GM23338 (cell line): ENCODE results near the gene SMARCC1. TPM values are rescaled to one million over a fixed set of nuclear protein-coding genes. Genes with fewer than 3 reads are reported as not detected.

Experiments used
- ATAC-seq: fragments of 200-7000 bp; cut with Tn5 transposase; 3 replicates; pipeline ENCODE4 v1.9.1; 2020
- DNase-seq: peaks from one replicate; pipeline ENCODE4 v3.0.0-alpha.2; 2015; ENCODE audit warnings: low spot score
- H2AFZ ChIP-seq: fragments of 200-600 bp; sonication (generic); 2 replicates; pipeline ENCODE4 v1.8.0; 2016; ENCODE audit warnings: antibody characterized with exemption, mild to moderate bottlenecking, moderate library complexity
- H3F3A ChIP-seq: fragments of 200-600 bp; sonication (generic); replicated peaks from 2 replicates; pipeline ENCODE4 v1.8.0; 2017; ENCODE audit warnings: antibody characterized with exemption, mixed run types, low read depth
- H3K27ac ChIP-seq: fragments of 200-600 bp; sonication (generic); 2 replicates; pipeline ENCODE4 v1.6.1; 2016; ENCODE audit warnings: low read depth
- H3K27me3 ChIP-seq: fragments of 200-600 bp; sonication (generic); 2 replicates; pipeline ENCODE4 v1.8.0; 2016; ENCODE audit warnings: mild to moderate bottlenecking, mixed run types, moderate library complexity; ENCODE audit not compliant: insufficient read depth
- H3K36me3 ChIP-seq: fragments of 200-600 bp; sonication (generic); 2 replicates; pipeline ENCODE4 v1.8.0; 2016; ENCODE audit warnings: mild to moderate bottlenecking; ENCODE audit not compliant: insufficient read depth
- H3K4me1 ChIP-seq: fragments of 200-600 bp; sonication (generic); 2 replicates; pipeline ENCODE4 v1.8.0; 2016; ENCODE audit warnings: mild to moderate bottlenecking, moderate library complexity; ENCODE audit not compliant: insufficient read depth
- H3K4me2 ChIP-seq: fragments of 200-600 bp; sonication (generic); 2 replicates; pipeline ENCODE4 v1.7.1; 2017; ENCODE audit warnings: mixed run types
- H3K4me3 ChIP-seq: fragments of 200-600 bp; sonication (generic); 2 replicates; pipeline ENCODE4 v1.6.1; 2016; ENCODE audit warnings: mixed run types
- H3K79me2 ChIP-seq: fragments of 200-600 bp; sonication (generic); replicated peaks from 2 replicates; pipeline ENCODE4 v1.8.0; 2017; ENCODE audit warnings: mild to moderate bottlenecking; ENCODE audit not compliant: insufficient read depth
- H3K9me2 ChIP-seq: fragments of 200-600 bp; sonication (generic); 2 replicates; pipeline ENCODE4 v1.8.0; 2017; ENCODE audit not compliant: insufficient read depth
- H4K20me1 ChIP-seq: fragments of 200-600 bp; sonication (generic); replicated peaks from 2 replicates; pipeline ENCODE4 v1.8.0; 2017; ENCODE audit warnings: mild to moderate bottlenecking; ENCODE audit not compliant: insufficient read depth
- H3K27ac Mint-ChIP-seq: 2 replicates; pipeline ENCODE4 v1.8.0; 2020; ENCODE audit warnings: inconsistent platforms, mild to moderate bottlenecking, moderate library complexity, mixed read lengths
- H3K27me3 Mint-ChIP-seq: 3 replicates; pipeline ENCODE4 v1.8.0; 2022; ENCODE audit warnings: low read depth, mild to moderate bottlenecking, moderate library complexity, mixed read lengths, inconsistent platforms; ENCODE audit not compliant: insufficient read depth, poor library complexity
- H3K36me3 Mint-ChIP-seq: 3 replicates; pipeline ENCODE4 v1.8.0; 2021; ENCODE audit warnings: low read depth, mild to moderate bottlenecking, inconsistent platforms, moderate library complexity, mixed read lengths
- H3K4me1 Mint-ChIP-seq: 3 replicates; pipeline ENCODE4 v1.8.0; 2020; ENCODE audit warnings: mild to moderate bottlenecking, inconsistent platforms, mixed read lengths
- H3K4me3 Mint-ChIP-seq: 3 replicates; pipeline ENCODE4 v1.8.0; 2021; ENCODE audit warnings: moderate library complexity, mild to moderate bottlenecking, inconsistent platforms, mixed read lengths
- H3K9me3 Mint-ChIP-seq: 3 replicates; pipeline ENCODE4 v1.8.0; 2020; ENCODE audit warnings: moderate library complexity, mild to moderate bottlenecking, inconsistent platforms, mixed read lengths
- CREB1 ChIP-seq: fragments of 250-450 bp; sonication (Bioruptor Pico); IDR thresholded peaks from 2 replicates; pipeline ENCODE4 v1.5.0; 2020; ENCODE audit warnings: low read depth, mild to moderate bottlenecking, moderate library complexity
- EZH2 ChIP-seq: fragments of 200-600 bp; sonication (generic); IDR thresholded peaks from one replicate; pipeline ENCODE4 v1.8.0; 2017; ENCODE audit warnings: antibody characterized with exemption, mild to moderate bottlenecking, low read depth; ENCODE audit not compliant: unreplicated experiment
- EZH2phosphoT487 ChIP-seq: fragments of 200-600 bp; sonication (generic); IDR thresholded peaks from one replicate; pipeline ENCODE4 v1.8.1; 2018; ENCODE audit warnings: antibody characterized with exemption; ENCODE audit not compliant: unreplicated experiment
- JUNB ChIP-seq: IDR thresholded peaks from one replicate; pipeline ENCODE4 v1.6.1; 2016; ENCODE audit warnings: antibody characterized with exemption; ENCODE audit not compliant: unreplicated experiment
- NANOG ChIP-seq: IDR thresholded peaks from 2 replicates; pipeline ENCODE4 v1.6.1; 2016; ENCODE audit warnings: antibody characterized with exemption, borderline replicate concordance
- POLR2AphosphoS5 ChIP-seq: IDR thresholded peaks from 2 replicates; pipeline ENCODE4 v1.6.1; 2016; ENCODE audit warnings: antibody characterized with exemption, low read depth
- STAT1 ChIP-seq: IDR thresholded peaks from one replicate; pipeline ENCODE4 v1.6.1; 2016; ENCODE audit warnings: antibody characterized with exemption; ENCODE audit not compliant: unreplicated experiment
- ZNF114 ChIP-seq: fragments of 250-450 bp; sonication (Bioruptor Pico); IDR thresholded peaks from 2 replicates; pipeline ENCODE4 v1.5.0; 2020; ENCODE audit warnings: mild to moderate bottlenecking, moderate library complexity
- polyA plus RNA-seq: library from polyadenylated mRNA; unstranded; fragments of >200 nt; fragmentation: Nextera tagmentation; extraction: Ambion mirVana; gene quantifications from 2 replicates; pipeline ENCODE4 v1.2.1, GENCODE V29; 2016
- total RNA-seq: library from RNA; depleted of rRNA; stranded (reverse); fragments of >200 nt; shearing (Covaris generic); gene quantifications from 2 replicates; pipeline ENCODE4 v1.2.3, GENCODE V29; 2014
- TF ChIP-seq, protein P1 (sequence below), 2 experiments: fragments of 200-600 bp in 1 of 2; sonication (generic) in 1 of 2; conservative IDR thresholded peaks; 2 replicates each; pipeline versions ENCODE4 v1.5.1 to v1.6.1; 2016 to 2017; ENCODE audit warnings: antibody characterized with exemption in 2 of 2, low read depth in 2 of 2, mild to moderate bottlenecking in 2 of 2, moderate library complexity in 1 of 2
- TF ChIP-seq, protein P2 (sequence below): IDR thresholded peaks from 2 replicates; pipeline ENCODE4 v1.6.1; 2016; ENCODE audit warnings: antibody characterized with exemption
- TF ChIP-seq, protein P3 (sequence below): fragments of 250-450 bp; sonication (Bioruptor Pico); IDR thresholded peaks from 2 replicates; pipeline ENCODE4 v1.5.0; 2020; ENCODE audit warnings: mild to moderate bottlenecking, moderate library complexity

Gene SMARCC1
- total and polyA plus RNA-seq, 2 experiments from 2014 or later: 105 to 171 TPM

DNA sequence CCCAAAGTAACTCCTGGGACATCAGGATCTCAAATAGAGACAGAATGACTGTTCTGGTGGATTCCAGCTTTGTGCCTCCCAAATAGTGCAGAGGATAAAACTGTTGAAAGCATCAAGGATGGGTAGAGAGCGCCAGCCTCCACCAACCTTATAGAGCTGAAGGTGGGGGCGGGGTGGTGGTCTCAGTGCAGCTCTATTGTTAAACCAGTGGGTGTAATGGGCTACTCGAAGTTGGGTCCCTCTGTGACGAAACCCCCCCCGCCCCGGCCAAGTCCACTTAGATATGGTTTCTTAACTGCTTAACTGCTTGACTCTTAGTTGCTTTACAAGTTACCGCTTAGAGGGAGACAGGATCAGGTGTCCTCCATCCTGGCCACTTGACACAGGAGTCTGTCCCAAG, 43.9 kb upstream of the SMARCC1 start (continued):
- TF ChIP-seq, protein P1, sequence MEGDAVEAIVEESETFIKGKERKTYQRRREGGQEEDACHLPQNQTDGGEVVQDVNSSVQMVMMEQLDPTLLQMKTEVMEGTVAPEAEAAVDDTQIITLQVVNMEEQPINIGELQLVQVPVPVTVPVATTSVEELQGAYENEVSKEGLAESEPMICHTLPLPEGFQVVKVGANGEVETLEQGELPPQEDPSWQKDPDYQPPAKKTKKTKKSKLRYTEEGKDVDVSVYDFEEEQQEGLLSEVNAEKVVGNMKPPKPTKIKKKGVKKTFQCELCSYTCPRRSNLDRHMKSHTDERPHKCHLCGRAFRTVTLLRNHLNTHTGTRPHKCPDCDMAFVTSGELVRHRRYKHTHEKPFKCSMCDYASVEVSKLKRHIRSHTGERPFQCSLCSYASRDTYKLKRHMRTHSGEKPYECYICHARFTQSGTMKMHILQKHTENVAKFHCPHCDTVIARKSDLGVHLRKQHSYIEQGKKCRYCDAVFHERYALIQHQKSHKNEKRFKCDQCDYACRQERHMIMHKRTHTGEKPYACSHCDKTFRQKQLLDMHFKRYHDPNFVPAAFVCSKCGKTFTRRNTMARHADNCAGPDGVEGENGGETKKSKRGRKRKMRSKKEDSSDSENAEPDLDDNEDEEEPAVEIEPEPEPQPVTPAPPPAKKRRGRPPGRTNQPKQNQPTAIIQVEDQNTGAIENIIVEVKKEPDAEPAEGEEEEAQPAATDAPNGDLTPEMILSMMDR (conservative IDR thresholded peaks at IDR 0.05; ENCODE audit: low read depth in 2 of 2): no peak
- no peak for TF ChIP-seq NANOG
- no peak for TF ChIP-seq EZH2phosphoT487

DNA sequence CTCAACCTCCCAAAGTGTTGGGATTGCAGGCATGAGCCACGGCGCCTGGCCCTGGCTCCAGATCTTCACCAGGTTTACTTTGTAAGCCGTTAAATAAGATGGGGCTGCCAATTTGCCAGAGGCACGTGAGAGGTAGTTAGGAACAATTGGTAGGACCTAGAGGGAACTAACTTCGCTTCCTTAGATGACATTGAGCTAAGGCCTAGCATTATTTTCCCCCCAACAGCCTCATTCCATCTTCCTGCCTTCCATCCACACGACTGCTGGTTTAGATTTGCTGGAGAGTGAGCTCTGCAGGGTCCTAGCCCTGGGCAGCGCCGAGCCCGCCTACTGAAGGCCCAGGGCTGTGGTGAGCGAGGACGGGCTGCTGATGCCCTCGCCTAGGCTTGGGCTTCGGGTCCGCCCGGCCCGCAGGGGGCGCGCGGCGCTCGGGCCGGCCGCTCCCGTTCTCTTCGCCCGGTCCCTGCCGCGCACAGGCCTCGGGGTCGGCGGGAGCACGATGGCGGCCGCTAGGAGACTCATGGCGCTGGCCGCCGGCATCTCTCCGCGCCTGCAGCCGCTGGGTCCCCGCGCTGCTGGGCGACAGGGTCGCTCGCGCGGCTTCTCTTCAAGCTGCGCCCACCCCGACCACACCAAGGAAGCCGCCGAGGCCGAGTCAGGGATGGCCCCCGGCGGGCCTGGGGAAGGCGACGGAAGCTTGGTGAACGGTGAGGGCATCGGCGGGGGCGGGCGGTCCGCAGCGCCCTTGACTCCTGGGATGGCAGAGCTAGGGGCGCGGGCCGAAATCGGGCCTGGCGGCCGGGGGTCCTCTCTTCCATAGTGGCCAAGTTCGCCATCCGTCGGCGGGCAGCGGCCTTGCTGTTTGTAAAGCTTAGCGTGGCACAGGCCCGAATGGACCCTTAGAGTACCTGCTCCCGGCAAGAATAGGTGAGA, 43.1 kb upstream of the SMARCC1 start:
- H3K4me2 ChIP-seq: peak overlapping the region; percentile 100
- TF ChIP-seq, protein P2, sequence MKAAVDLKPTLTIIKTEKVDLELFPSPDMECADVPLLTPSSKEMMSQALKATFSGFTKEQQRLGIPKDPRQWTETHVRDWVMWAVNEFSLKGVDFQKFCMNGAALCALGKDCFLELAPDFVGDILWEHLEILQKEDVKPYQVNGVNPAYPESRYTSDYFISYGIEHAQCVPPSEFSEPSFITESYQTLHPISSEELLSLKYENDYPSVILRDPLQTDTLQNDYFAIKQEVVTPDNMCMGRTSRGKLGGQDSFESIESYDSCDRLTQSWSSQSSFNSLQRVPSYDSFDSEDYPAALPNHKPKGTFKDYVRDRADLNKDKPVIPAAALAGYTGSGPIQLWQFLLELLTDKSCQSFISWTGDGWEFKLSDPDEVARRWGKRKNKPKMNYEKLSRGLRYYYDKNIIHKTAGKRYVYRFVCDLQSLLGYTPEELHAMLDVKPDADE: no peak
- TF ChIP-seq, protein P1 (conservative IDR thresholded peaks at IDR 0.05; ENCODE audit: low read depth in 2 of 2): peak; percentile 61 to 84
- TF ChIP-seq EZH2 (no peak), JUNB (no peak), ZNF114 (no peak), POLR2AphosphoS5 (peak; percentile 77), STAT1 (no peak), CREB1 (CRISPR knock-in tag) (peak; percentile 38)
- TF ChIP-seq, protein P3, sequence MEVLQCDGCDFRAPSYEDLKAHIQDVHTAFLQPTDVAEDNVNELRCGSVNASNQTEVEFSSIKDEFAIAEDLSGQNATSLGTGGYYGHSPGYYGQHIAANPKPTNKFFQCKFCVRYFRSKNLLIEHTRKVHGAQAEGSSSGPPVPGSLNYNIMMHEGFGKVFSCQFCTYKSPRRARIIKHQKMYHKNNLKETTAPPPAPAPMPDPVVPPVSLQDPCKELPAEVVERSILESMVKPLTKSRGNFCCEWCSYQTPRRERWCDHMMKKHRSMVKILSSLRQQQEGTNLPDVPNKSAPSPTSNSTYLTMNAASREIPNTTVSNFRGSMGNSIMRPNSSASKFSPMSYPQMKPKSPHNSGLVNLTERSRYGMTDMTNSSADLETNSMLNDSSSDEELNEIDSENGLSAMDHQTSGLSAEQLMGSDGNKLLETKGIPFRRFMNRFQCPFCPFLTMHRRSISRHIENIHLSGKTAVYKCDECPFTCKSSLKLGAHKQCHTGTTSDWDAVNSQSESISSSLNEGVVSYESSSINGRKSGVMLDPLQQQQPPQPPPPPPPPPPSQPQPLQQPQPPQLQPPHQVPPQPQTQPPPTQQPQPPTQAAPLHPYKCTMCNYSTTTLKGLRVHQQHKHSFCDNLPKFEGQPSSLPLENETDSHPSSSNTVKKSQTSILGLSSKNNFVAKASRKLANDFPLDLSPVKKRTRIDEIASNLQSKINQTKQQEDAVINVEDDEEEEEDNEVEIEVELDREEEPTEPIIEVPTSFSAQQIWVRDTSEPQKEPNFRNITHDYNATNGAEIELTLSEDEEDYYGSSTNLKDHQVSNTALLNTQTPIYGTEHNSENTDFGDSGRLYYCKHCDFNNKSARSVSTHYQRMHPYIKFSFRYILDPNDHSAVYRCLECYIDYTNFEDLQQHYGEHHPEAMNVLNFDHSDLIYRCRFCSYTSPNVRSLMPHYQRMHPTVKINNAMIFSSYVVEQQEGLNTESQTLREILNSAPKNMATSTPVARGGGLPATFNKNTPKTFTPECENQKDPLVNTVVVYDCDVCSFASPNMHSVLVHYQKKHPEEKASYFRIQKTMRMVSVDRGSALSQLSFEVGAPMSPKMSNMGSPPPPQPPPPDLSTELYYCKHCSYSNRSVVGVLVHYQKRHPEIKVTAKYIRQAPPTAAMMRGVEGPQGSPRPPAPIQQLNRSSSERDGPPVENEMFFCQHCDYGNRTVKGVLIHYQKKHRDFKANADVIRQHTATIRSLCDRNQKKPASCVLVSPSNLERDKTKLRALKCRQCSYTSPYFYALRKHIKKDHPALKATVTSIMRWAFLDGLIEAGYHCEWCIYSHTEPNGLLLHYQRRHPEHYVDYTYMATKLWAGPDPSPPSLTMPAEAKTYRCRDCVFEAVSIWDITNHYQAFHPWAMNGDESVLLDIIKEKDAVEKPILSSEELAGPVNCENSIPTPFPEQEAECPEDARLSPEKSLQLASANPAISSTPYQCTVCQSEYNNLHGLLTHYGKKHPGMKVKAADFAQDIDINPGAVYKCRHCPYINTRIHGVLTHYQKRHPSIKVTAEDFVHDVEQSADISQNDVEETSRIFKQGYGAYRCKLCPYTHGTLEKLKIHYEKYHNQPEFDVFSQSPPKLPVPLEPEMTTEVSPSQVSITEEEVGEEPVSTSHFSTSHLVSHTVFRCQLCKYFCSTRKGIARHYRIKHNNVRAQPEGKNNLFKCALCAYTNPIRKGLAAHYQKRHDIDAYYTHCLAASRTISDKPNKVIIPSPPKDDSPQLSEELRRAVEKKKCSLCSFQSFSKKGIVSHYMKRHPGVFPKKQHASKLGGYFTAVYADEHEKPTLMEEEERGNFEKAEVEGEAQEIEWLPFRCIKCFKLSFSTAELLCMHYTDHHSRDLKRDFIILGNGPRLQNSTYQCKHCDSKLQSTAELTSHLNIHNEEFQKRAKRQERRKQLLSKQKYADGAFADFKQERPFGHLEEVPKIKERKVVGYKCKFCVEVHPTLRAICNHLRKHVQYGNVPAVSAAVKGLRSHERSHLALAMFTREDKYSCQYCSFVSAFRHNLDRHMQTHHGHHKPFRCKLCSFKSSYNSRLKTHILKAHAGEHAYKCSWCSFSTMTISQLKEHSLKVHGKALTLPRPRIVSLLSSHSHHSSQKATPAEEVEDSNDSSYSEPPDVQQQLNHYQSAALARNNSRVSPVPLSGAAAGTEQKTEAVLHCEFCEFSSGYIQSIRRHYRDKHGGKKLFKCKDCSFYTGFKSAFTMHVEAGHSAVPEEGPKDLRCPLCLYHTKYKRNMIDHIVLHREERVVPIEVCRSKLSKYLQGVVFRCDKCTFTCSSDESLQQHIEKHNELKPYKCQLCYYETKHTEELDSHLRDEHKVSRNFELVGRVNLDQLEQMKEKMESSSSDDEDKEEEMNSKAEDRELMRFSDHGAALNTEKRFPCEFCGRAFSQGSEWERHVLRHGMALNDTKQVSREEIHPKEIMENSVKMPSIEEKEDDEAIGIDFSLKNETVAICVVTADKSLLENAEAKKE (CRISPR knock-in tag): 0 out of 2 replicates have a peak, but pooled peaks have one; percentile 11
- peak overlapping the region; percentile 97 for H2AFZ ChIP-seq
- Mint-ChIP-seq H3K9me3 (no peaks in the 10 kb centered on the region; the same call in 2 of the 3 replicates), H3K27ac (peak overlapping the region; percentile 87), H3K36me3 (peaks cover 56% of the 10 kb centered on the region), H3K4me1 (peaks cover 15% of the 10 kb centered on the region), H3K27me3 (peaks cover 7% of the 10 kb centered on the region), H3K4me3 (peak overlapping the region; percentile 96)
- peak; percentile 93 for DNase-seq
- H3K27ac ChIP-seq: peak overlapping the region; percentile 88
- peaks cover 19% of the 10 kb centered on the region; the same call in 1 of the 2 replicates for H3F3A ChIP-seq
- H3K79me2 ChIP-seq: peaks cover 28% of the 10 kb centered on the region
- H4K20me1 ChIP-seq: peaks cover 28% of the 10 kb centered on the region
- peak overlapping the region; percentile 87 for H3K4me3 ChIP-seq
- H3K4me1 ChIP-seq: peaks cover 12% of the 10 kb centered on the region
- ATAC-seq: peak; percentile 98
- no peaks in the 10 kb centered on the region for H3K9me2 ChIP-seq
- peaks cover 29% of the 10 kb centered on the region for H3K36me3 ChIP-seq
- no peaks in the 10 kb centered on the region for H3K27me3 ChIP-seq
